Upper lobe of left lung (tissue), 6 donors: ENCODE results near the gene CGB5. TPM values are rescaled to one million over a fixed set of nuclear protein-coding genes. Genes with fewer than 3 reads are reported as not detected.

Experiments
- ATAC-seq, 2 donors: fragments of 200-7000 bp; cut with Tn5 transposase; one replicate each; pipeline ENCODE4 v1.9.1; 2022; ENCODE audit warnings: mild to moderate bottlenecking in 2 of 2, moderate library complexity in 2 of 2; ENCODE audit not compliant: low FRiP score in 2 of 2
- DNase-seq, 2 donors: peaks; one replicate each; pipeline ENCODE4 v3.0.0-alpha.2; 2019 to 2020
- H3K27ac ChIP-seq, 4 donors: fragments of 200-600 bp; sonication (generic); one replicate each; pipeline ENCODE4 v1.5.1; 2016 to 2019
- H3K27me3 ChIP-seq, 4 donors: fragments of 200-600 bp; sonication (generic); one replicate each; pipeline ENCODE4 v1.5.1; 2017 to 2019
- H3K36me3 ChIP-seq, 4 donors: fragments of 200-600 bp; sonication (generic); one replicate each; pipeline ENCODE4 v1.5.1; 2016 to 2019
- H3K4me1 ChIP-seq, 4 donors: fragments of 200-600 bp; sonication (generic); one replicate each; pipeline ENCODE4 v1.5.1; 2018 to 2019
- H3K4me3 ChIP-seq, 4 donors: fragments of 200-600 bp; sonication (generic); one replicate each; pipeline ENCODE4 v1.5.1; 2017 to 2019; ENCODE audit warnings: mild to moderate bottlenecking in 2 of 4, moderate library complexity in 1 of 4
- H3K9me3 ChIP-seq, 4 donors: fragments of 200-600 bp; sonication (generic); one replicate each; pipeline ENCODE4 v1.5.1; 2018 to 2019
- EP300 ChIP-seq, 4 donors: sonication (generic); formaldehyde crosslinking; IDR thresholded peaks; one replicate each; pipeline ENCODE4 v1.5.1; 2017; ENCODE audit warnings: antibody characterized with exemption in 4 of 4, control low read depth in 2 of 4
- POLR2A ChIP-seq, 4 donors: fragments of 450-650 bp; IDR thresholded peaks; one replicate each; pipeline ENCODE4 v1.5.1; 2016 to 2017; ENCODE audit warnings: antibody characterized with exemption in 4 of 4, mild to moderate bottlenecking in 2 of 4
- POLR2AphosphoS5 ChIP-seq, 2 donors: sonication (generic); formaldehyde crosslinking; IDR thresholded peaks; one replicate each; pipeline ENCODE4 v1.5.1; 2017; ENCODE audit warnings: antibody characterized with exemption in 2 of 2
- WGBS, 2 donors: methylation state at CpG; one replicate each; pipeline ENCODE4 v1.1.5; 2017 to 2018; 5-methylcytosine and 5-hydroxymethylcytosine counted together
- total RNA-seq, 6 donors: library from RNA; depleted of rRNA in 4 of 6; stranded (reverse); fragments of >200 nt in 4 of 6; gene quantifications; one replicate each; pipeline versions ENCODE4 v1.1.0 to v1.2.1, GENCODE V29; 2016 to 2021
- TF ChIP-seq, protein P1 (sequence below), 6 experiments: fragments of 450-650 bp in 4 of 6; fragments of 200-600 bp in 2 of 6; sonication (generic) in 2 of 6; IDR thresholded peaks; one replicate each; pipeline ENCODE4 v1.5.1; 2016 to 2019; ENCODE audit warnings: antibody characterized with exemption in 6 of 6
- donor health status: DM: no; HTN: no; CAD: no; lungs with moderate emphysema.
- donor health status: DM: no; HTN: yes; CAD: no; lungs with severe emphysema.

Gene CGB5
- total RNA-seq, 6 donors from 2014 or later: not detected

DNA sequence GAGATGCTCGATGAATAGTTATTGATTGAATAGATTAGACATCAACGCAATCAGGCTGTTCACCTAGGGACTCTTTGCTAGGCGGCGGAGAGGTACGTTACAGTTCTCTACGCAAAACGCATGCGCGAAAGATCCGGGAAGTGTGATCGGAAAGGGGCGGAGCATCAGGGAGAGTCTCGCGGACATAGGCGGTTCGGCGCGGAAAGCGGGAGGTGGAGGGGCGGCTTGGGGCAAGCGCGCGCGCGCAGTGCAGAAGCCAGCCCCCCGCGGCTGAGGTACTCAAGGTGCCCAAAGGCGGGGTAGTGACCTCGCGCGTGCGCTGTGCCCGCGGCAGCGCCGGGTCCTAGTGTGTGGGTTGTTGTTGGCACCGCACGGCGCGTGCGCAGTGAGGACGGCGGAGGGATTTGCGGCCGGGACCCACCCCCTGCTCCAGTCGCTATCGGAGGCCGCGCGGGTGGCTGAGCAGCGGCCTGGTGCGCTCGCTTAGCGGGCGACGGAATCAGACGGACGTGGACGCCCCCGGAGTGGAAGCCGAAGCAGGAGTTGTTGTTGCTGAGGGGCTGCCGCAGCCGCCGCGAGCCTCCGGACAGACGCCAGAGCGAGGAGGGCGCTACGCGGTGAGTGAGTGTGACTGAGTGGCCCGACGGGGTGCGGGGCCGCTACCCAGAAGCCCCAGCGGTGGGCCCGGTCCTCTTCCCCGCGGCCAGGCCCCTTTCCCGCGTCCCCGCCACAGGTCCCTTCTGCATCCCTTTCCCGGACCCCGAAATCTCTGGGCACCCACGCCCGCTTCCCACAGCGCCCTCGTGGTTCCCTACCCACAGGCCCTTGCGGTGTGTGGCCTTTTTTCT lies 41.6 kb downstream of the CGB5 start, which contains the start of gene SNRNP70:
TSS of gene SNRNP70 (plus strand) at position 432 of the 848 bp plus-strand sequence. CDS start 964 bp downstream, outside the sequence.
- Histone ChIP-seq H3K27ac (peak within 1 kb of the TSS; percentile 89 to 95 (median 92)), H3K27me3 (no peaks in the 10 kb centered on the region), H3K4me3 (peak within 1 kb of the TSS; percentile 93 to 100 (median 98)), H3K36me3 (peaks cover 1 to 28% (median 19%) of the 10 kb centered on the region in 4 donors), H3K9me3 (no peaks in the 10 kb centered on the region), H3K4me1 (peaks cover 19 to 38% (median 23%) of the 10 kb centered on the region in 4 donors)
- ATAC-seq: peak; percentile 99
- TF ChIP-seq, protein P1, sequence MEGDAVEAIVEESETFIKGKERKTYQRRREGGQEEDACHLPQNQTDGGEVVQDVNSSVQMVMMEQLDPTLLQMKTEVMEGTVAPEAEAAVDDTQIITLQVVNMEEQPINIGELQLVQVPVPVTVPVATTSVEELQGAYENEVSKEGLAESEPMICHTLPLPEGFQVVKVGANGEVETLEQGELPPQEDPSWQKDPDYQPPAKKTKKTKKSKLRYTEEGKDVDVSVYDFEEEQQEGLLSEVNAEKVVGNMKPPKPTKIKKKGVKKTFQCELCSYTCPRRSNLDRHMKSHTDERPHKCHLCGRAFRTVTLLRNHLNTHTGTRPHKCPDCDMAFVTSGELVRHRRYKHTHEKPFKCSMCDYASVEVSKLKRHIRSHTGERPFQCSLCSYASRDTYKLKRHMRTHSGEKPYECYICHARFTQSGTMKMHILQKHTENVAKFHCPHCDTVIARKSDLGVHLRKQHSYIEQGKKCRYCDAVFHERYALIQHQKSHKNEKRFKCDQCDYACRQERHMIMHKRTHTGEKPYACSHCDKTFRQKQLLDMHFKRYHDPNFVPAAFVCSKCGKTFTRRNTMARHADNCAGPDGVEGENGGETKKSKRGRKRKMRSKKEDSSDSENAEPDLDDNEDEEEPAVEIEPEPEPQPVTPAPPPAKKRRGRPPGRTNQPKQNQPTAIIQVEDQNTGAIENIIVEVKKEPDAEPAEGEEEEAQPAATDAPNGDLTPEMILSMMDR (IDR thresholded peaks at IDR 0.05): peak in 3 of 6 experiments; percentile 21 to 60 (median 37)
- TF ChIP-seq POLR2AphosphoS5 (IDR thresholded peaks at IDR 0.05): peak; percentile 93 to 97
- peak in 1 of 4 donors; percentile 3 for TF ChIP-seq EP300 (IDR thresholded peaks at IDR 0.05)
- peak; percentile 55 to 96 (median 84) for TF ChIP-seq POLR2A (IDR thresholded peaks at IDR 0.05)
- 0 to 1% methylated on average over 24 to 51 of the region's 89 CpGs for WGBS, 2 donors
- peak; percentile 98 to 100 for DNase-seq

DNA sequence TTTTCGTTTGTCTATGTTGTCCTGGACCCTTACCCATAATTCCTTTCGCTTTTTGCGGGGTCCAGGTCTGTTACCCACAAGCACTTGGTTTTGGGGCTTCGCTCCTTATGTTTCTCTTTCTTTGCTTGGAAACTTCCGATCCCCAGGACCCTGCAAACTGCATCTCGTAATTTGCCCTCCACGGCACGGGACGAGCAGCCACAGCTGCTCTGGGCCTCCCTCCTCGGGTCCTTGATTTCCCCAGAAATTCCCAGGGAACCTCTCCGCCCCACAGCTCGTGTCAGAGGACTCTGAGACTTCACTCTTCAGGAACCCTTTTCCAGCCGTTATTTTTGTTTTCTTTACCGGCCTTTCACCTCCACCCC lies 42.2 kb downstream of the CGB5 start:
- Histone ChIP-seq H3K27me3 (no peaks in the 10 kb centered on the region), H3K4me3 (peak overlapping the region; percentile 93 to 100 (median 98)), H3K36me3 (peaks cover 7 to 34% (median 25%) of the 10 kb centered on the region in 4 donors), H3K4me1 (peaks cover 19 to 38% (median 23%) of the 10 kb centered on the region in 4 donors), H3K27ac (peak overlapping the region; percentile 89 to 95 (median 92)), H3K9me3 (no peaks in the 10 kb centered on the region)
- DNase-seq (no peak), ATAC-seq (no peak)
- TF ChIP-seq POLR2AphosphoS5 (IDR thresholded peaks at IDR 0.05): no peak
- TF ChIP-seq EP300 (IDR thresholded peaks at IDR 0.05): no peak
- TF ChIP-seq, protein P1 (IDR thresholded peaks at IDR 0.05): no peak
- no peak for TF ChIP-seq POLR2A (IDR thresholded peaks at IDR 0.05)
- WGBS, 2 donors: 0 to 3% methylated on average over 14 of the region's 14 CpGs

DNA sequence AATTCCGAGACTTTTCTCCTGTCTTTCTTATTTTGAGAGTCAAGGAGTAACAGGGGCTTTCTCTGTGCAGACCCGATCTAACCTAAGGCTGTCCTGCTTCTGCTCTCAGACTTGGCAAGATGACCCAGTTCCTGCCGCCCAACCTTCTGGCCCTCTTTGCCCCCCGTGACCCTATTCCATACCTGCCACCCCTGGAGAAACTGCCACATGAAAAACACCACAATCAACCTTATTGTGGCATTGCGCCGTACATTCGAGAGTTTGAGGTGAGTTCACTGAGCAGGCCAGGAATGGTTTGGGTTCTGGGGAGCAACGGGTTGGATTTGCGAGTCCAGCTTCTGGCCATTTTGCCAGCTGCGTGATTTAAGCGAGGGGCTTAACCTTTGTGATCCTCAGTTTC lies 42.6 kb downstream of the CGB5 start:
- WGBS, 2 donors: 56 to 57% methylated on average over 11 of the region's 11 CpGs
- ATAC-seq (no peak), DNase-seq (no peak)
- Histone ChIP-seq H3K9me3 (no peaks in the 10 kb centered on the region), H3K27me3 (no peaks in the 10 kb centered on the region), H3K4me1 (peaks cover 19 to 38% (median 23%) of the 10 kb centered on the region in 4 donors), H3K27ac (peak overlapping the region in 3 of 4 donors; percentile 91 to 95 (median 92)), H3K4me3 (peak overlapping the region; percentile 93 to 100 (median 98)), H3K36me3 (peaks cover 12 to 39% (median 29%) of the 10 kb centered on the region in 4 donors)
- TF ChIP-seq, protein P1 (IDR thresholded peaks at IDR 0.05): no peak
- TF ChIP-seq POLR2A (IDR thresholded peaks at IDR 0.05) (no peak), POLR2AphosphoS5 (IDR thresholded peaks at IDR 0.05) (no peak), EP300 (IDR thresholded peaks at IDR 0.05) (no peak)

DNA sequence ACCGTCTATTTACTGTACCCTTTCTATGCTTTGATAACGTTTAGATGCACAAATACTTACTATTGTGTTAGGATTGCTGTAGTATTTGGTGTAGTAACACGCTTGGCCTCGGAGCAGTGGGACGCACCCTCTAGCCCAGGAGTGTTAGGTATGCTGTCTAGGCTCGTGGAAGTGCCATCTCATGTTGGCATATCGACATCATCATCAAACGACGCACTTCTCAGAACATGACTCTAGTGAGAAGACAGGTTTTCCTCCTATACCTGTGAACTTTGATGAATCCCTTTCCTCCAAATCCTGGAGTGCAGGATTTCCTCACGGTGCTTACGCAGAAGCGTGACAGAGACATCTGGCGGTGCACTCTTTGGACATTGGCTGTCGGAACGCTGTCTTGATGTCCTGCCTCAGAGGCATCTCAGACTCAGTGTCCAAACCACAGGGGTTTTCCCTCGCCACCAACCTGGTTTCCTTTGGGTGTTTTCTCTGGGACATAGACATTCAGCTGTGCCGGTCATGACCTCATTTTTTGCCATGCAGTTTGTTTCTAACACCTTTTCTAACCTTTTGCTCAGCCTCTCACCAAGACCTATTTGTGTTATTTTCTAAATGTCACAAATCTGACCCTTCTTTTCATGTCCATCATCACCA lies 47.9 kb downstream of the CGB5 start:
- 91% methylated on average over 17 of the region's 17 CpGs for WGBS, 2 donors
- H3K27ac ChIP-seq: no peak overlapping the region
- no peaks in the 10 kb centered on the region for H3K9me3 ChIP-seq
- TF ChIP-seq POLR2A (IDR thresholded peaks at IDR 0.05): no peak
- TF ChIP-seq, protein P1 (IDR thresholded peaks at IDR 0.05): no peak
- no peak for TF ChIP-seq EP300 (IDR thresholded peaks at IDR 0.05)
- no peak for TF ChIP-seq POLR2AphosphoS5 (IDR thresholded peaks at IDR 0.05)
- DNase-seq (no peak), ATAC-seq (no peak)
- peaks cover 12 to 25% (median 13%) of the 10 kb centered on the region in 4 donors for H3K4me1 ChIP-seq
- H3K36me3 ChIP-seq: peaks cover 19 to 89% (median 73%) of the 10 kb centered on the region in 4 donors
- H3K4me3 ChIP-seq: no peak overlapping the region
- H3K27me3 ChIP-seq: no peaks in the 10 kb centered on the region
